Erythroblast (primary cell): Measurements from ENCODE around the gene COQ10A.
"Not testable (repeated sequence)": the region's sequence is repeated elsewhere in the genome, so short reads cannot be mapped to it uniquely, and the experiment has no call there.

ENCODE experiments used
- DNase-seq, 2 experiments: peaks; one replicate each; lab custom pipeline; 2025; lab: John Stamatoyannopoulos, UW
- GATA1 ChIP-seq: IDR thresholded peaks from 2 replicates; pipeline ENCODE4 v1.6.1; 2011; ENCODE audit warnings: low read depth, mild to moderate bottlenecking, control low read depth, low read length, moderate library complexity
- POLR2A ChIP-seq: IDR thresholded peaks from 2 replicates; pipeline ENCODE4 v1.6.1; 2011; ENCODE audit warnings: mild to moderate bottlenecking, low read length

Gene COQ10A

GRCh38 chr12:56256326-56256960 is 10.3 kb upstream of the COQ10A start:
- TF ChIP-seq POLR2A (no peak), GATA1 (no peak)

GRCh38 chr12:56257071-56257470 is 9.7 kb upstream of the COQ10A start:
- DNase-seq, result no peak
- TF ChIP-seq GATA1, result no peak
- TF ChIP-seq POLR2A, result no peak

More at GRCh38 chr12:56256326-56256960, 10.3 kb upstream of the COQ10A start:
- DNase-seq, result peak; percentile 12 to 29

- DNase-seq, result peak in 1 of 2 experiments; percentile 54
Observed at GRCh38 chr12:56257491-56258067, 9.2 kb upstream of the COQ10A start.

GRCh38 chr12:56258068-56258819 is 8.5 kb upstream of the COQ10A start, which contains the start of gene ANKRD52:
Gene ANKRD52, minus strand, starts transcription at chr12:56258384. Its CDS starts 115 bp downstream, at chr12:56258269.
- TF ChIP-seq GATA1 (no peak), POLR2A (no peak)

More at GRCh38 chr12:56257491-56258067, 9.2 kb upstream of the COQ10A start:
- TF ChIP-seq GATA1 (no peak), POLR2A (no peak)

GRCh38 chr12:56258820-56259183 is 7.9 kb upstream of the COQ10A start:
- TF ChIP-seq GATA1, result no peak
- DNase-seq, result no peak

More at GRCh38 chr12:56258068-56258819, 8.5 kb upstream of the COQ10A start, which contains the start of gene ANKRD52:
- peak; percentile 88 to 94 for DNase-seq

- DNase-seq, result no peak
- TF ChIP-seq POLR2A, result no peak
Observed at GRCh38 chr12:56260380-56260779, 6.4 kb upstream of the COQ10A start.

GRCh38 chr12:56260921-56261320 is 5.8 kb upstream of the COQ10A start:
- TF ChIP-seq POLR2A (no peak), GATA1 (no peak)
- no peak for DNase-seq

- peak; percentile 42 to 64 for DNase-seq
- TF ChIP-seq GATA1 (no peak), POLR2A (no peak)
Observed at GRCh38 chr12:56261503-56262232, 5.1 kb upstream of the COQ10A start.

- peak; percentile 35 to 44 for DNase-seq
Observed at GRCh38 chr12:56262955-56263354, 3.8 kb upstream of the COQ10A start.

- DNase-seq, result not testable (repeated sequence)
Observed at GRCh38 chr12:56266068-56266692, 562 bp upstream of the COQ10A start.

GRCh38 chr12:56267443-56268071 is 815 bp downstream of the COQ10A start:
- peak; percentile 46 to 61 for DNase-seq
- TF ChIP-seq GATA1, result no peak
- no peak for TF ChIP-seq POLR2A

- peak; percentile 33 to 40 for DNase-seq
- TF ChIP-seq POLR2A, result no peak
- no peak for TF ChIP-seq GATA1
Observed at GRCh38 chr12:56271031-56271430, 4.3 kb downstream of the COQ10A start.

GRCh38 chr12:56272468-56272867 is 5.7 kb downstream of the COQ10A start:
- not testable (repeated sequence) for DNase-seq

- TF ChIP-seq GATA1, result no peak
- TF ChIP-seq POLR2A, result no peak
- no peak for DNase-seq
Observed at GRCh38 chr12:56274299-56274698, 7.6 kb downstream of the COQ10A start.
